DOHH2 (cell line): ENCODE measurements around the gene ANKRD33B.

Source experiments
- EZH2phosphoT487 ChIP-seq: fragments of 200-600 bp; sonication (generic); IDR thresholded peaks from 2 replicates; pipeline ENCODE4 v1.6.1; 2017; ENCODE audit warnings: borderline replicate concordance, mild to moderate bottlenecking, antibody characterized with exemption, low read length, moderate library complexity, mixed read lengths
- TF ChIP-seq, protein P1 (sequence below): fragments of 200-600 bp; sonication (generic); IDR thresholded peaks from one replicate; pipeline ENCODE4 v1.5.1; 2014; ENCODE audit warnings: antibody characterized with exemption, mild to moderate bottlenecking, low read depth, low read length; ENCODE audit not compliant: poor library complexity, severe bottlenecking

DNA sequence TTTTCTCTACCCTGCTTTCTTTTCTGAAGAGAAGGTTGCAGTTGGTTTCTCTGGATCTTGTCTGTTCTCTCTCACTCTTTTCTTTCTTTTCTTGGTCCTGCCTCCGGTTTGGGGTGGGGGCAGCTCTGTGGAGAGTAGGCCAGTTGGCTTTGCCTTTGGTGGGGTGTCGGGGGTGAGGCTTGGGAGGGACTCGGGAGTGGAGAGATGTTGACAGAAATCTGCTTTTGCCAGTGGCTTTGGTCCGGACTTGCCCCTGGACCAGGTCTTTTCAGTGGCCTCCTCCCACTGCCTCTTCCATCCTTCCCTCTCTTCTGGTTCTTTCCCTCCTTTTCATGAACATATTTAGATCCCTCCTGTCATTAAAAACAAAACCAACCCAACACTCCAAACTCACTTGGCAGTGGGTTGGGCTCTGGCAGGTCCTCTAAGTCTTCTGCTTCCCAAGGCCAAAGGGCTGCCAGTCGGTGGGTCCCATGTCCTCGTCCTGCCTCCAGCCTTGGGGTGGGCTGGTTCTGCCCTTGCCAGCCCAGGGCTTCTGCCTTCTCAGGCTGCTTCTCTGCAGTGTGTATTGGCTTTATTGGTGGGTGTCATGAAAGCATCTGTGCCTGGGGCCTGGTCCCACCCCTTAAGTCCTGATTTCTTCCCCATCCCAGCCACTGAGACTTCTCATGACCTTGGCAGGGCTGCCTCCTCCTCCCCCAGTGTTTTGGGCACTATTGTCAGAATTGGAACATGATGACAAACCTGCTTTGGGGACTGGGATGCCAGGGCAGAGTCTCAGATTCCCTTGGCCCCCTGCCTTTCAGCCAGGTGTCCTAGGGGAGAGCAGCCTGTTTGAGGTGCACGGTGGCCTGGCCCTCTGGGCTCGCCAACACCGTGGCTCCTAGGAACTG, 16.9 kb downstream of the ANKRD33B start:
- TF ChIP-seq, protein P1, sequence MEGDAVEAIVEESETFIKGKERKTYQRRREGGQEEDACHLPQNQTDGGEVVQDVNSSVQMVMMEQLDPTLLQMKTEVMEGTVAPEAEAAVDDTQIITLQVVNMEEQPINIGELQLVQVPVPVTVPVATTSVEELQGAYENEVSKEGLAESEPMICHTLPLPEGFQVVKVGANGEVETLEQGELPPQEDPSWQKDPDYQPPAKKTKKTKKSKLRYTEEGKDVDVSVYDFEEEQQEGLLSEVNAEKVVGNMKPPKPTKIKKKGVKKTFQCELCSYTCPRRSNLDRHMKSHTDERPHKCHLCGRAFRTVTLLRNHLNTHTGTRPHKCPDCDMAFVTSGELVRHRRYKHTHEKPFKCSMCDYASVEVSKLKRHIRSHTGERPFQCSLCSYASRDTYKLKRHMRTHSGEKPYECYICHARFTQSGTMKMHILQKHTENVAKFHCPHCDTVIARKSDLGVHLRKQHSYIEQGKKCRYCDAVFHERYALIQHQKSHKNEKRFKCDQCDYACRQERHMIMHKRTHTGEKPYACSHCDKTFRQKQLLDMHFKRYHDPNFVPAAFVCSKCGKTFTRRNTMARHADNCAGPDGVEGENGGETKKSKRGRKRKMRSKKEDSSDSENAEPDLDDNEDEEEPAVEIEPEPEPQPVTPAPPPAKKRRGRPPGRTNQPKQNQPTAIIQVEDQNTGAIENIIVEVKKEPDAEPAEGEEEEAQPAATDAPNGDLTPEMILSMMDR = no peak
- no peak for TF ChIP-seq EZH2phosphoT487
